HepG2 (cell line): ENCODE results near the gene CEP55. TPM values are rescaled to one million over a fixed set of nuclear protein-coding genes. Genes with fewer than 3 reads are reported as not detected.

ENCODE experiments used
- ATAC-seq: fragments of 200-7000 bp; cut with Tn5 transposase; 3 replicates; pipeline ENCODE4 v1.9.1; 2020; ENCODE audit warnings: mild to moderate bottlenecking, moderate library complexity
- BruUV-seq: library from RNA; stranded (reverse); fragments of 400-500 nt; replicated peaks from 2 replicates; lab custom pipeline; 2021; lab: Mats Ljungman, UMichigan
- CTCF ChIA-PET: fragments of 300-600 bp; formaldehyde crosslinking; extraction: SDS; loops from one replicate; lab custom pipeline; 2021; ENCODE audit warnings: low total read pairs, inconsistent platforms, low intra/inter-chr PET ratio; lab: Yijun Ruan, JAX
- POLR2A ChIA-PET: fragments of 350-600 bp; sonication (Branson Sonifier 250); formaldehyde crosslinking; loops from one replicate; lab custom pipeline; 2020; ENCODE audit warnings: antibody characterized with exemption, inconsistent platforms; lab: Yijun Ruan, JAX
- DNase-seq: peaks from one replicate; pipeline ENCODE4 v3.0.0-alpha.2; 2015; ENCODE audit warnings: low spot score
- FAIRE-seq: peaks from 3 replicates; lab custom pipeline; 2011; peaks lifted over from hg19 to GRCh38; lab: Jason Lieb, UNC
- H2AFZ ChIP-seq: one replicate; pipeline ENCODE4 v1.6.1; 2011; ENCODE audit warnings: low read length, inconsistent platforms
- H3K27ac ChIP-seq: fragments of 300-600 bp; 3 replicates; pipeline ENCODE4 v1.8.0; 2011; ENCODE audit warnings: mixed run types, mild to moderate bottlenecking, mixed read lengths, low read length, inconsistent platforms; ENCODE audit not compliant: insufficient read depth; ENCODE audit errors: extremely low read length
- H3K27me3 ChIP-seq, 2 experiments: fragments of 200-600 bp in 1 of 2; 2 replicates in 1 of 2; 3 replicates in 1 of 2; pipeline versions ENCODE4 v1.6.0 to v1.8.0; 2011; ENCODE audit warnings: low read length in 2 of 2, mild to moderate bottlenecking in 2 of 2, moderate library complexity in 2 of 2, inconsistent platforms in 1 of 2; ENCODE audit not compliant: insufficient read depth in 2 of 2, control insufficient read depth in 1 of 2
- H3K36me3 ChIP-seq, 2 experiments: fragments of 200-600 bp in 1 of 2; replicated peaks in 1 of 2; 2 replicates in 1 of 2; 3 replicates in 1 of 2; pipeline versions ENCODE4 v1.5.1 to v1.8.0; 2011; ENCODE audit warnings: low read length in 2 of 2, inconsistent platforms in 1 of 2; ENCODE audit not compliant: insufficient read depth in 2 of 2, control insufficient read depth in 1 of 2
- H3K4me1 ChIP-seq: 2 replicates; pipeline ENCODE4 v1.5.1; 2012; ENCODE audit warnings: low read length, inconsistent platforms; ENCODE audit not compliant: insufficient read depth
- H3K4me2 ChIP-seq: 2 replicates; pipeline ENCODE4 v1.6.0; 2011; ENCODE audit warnings: low read depth, low read length, inconsistent platforms
- H3K4me3 ChIP-seq, 3 experiments: fragments of 200-600 bp in 1 of 3; sonication (generic), shearing (Covaris generic) in 1 of 3; replicated peaks in 1 of 3; 2 replicates each; pipeline ENCODE4 v1.5.1; 2011 to 2016; ENCODE audit warnings: low read length in 3 of 3, inconsistent platforms in 2 of 3, low read depth in 2 of 3, mild to moderate bottlenecking in 2 of 3, control low read depth in 1 of 3, mixed read lengths in 1 of 3; ENCODE audit not compliant: insufficient read depth in 1 of 3
- H3K79me2 ChIP-seq: one replicate; pipeline ENCODE4 v1.6.1; 2011; ENCODE audit warnings: low read length, inconsistent platforms; ENCODE audit not compliant: insufficient read depth
- H3K9ac ChIP-seq: 2 replicates; pipeline ENCODE4 v1.6.0; 2011; ENCODE audit warnings: mild to moderate bottlenecking, low read depth, low read length, inconsistent platforms; ENCODE audit not compliant: insufficient read depth
- H3K9me3 ChIP-seq: 2 replicates; pipeline ENCODE4 v1.5.1; 2012; ENCODE audit warnings: mild to moderate bottlenecking, low read length
- H4K20me1 ChIP-seq: 2 replicates; pipeline ENCODE4 v1.6.0; 2011; ENCODE audit warnings: inconsistent platforms, mild to moderate bottlenecking, low read length, moderate library complexity; ENCODE audit not compliant: insufficient read depth
- AFF4 ChIP-seq: sonication (generic); formaldehyde crosslinking; IDR thresholded peaks from 2 replicates; pipeline ENCODE4 v1.4.0; 2020; ENCODE audit warnings: missing genetic modification reagents
- BRD4 ChIP-seq: sonication (generic); formaldehyde crosslinking; IDR thresholded peaks from 2 replicates; pipeline ENCODE4 v1.4.0; 2020; ENCODE audit warnings: missing genetic modification reagents
- CSRNP2 ChIP-seq: sonication (generic); formaldehyde crosslinking; conservative IDR thresholded peaks from 2 replicates; pipeline ENCODE4 v1.8.0; 2022; ENCODE audit warnings: low read depth, missing genetic modification reagents
- GRHL1 ChIP-seq: sonication (generic); formaldehyde crosslinking; conservative IDR thresholded peaks from 2 replicates; pipeline ENCODE4 v1.8.0; 2022; ENCODE audit warnings: missing genetic modification reagents
- NFATC3 ChIP-seq: sonication (generic); formaldehyde crosslinking; IDR thresholded peaks from 2 replicates; pipeline ENCODE4 v1.5.1; 2020; ENCODE audit warnings: mild to moderate bottlenecking, missing genetic modification reagents
- NONO ChIP-seq, 2 experiments: fragments of 450-650 bp in 1 of 2; sonication (generic) in 1 of 2; formaldehyde crosslinking in 1 of 2; IDR thresholded peaks in 1 of 2; conservative IDR thresholded peaks in 1 of 2; 2 replicates each; pipeline versions ENCODE4 v1.6.1 to v1.8.0; 2017 to 2022; ENCODE audit warnings: mild to moderate bottlenecking in 1 of 2, missing genetic modification reagents in 1 of 2, moderate library complexity in 1 of 2
- SATB2 ChIP-seq: sonication (generic); formaldehyde crosslinking; IDR thresholded peaks from 2 replicates; pipeline ENCODE4 v1.5.0; 2020; ENCODE audit warnings: missing genetic modification reagents
- TRIM22 ChIP-seq: fragments of 450-650 bp; IDR thresholded peaks from 2 replicates; pipeline ENCODE4 v1.6.1; 2017
- ZIK1 ChIP-seq: sonication (generic); formaldehyde crosslinking; IDR thresholded peaks from 2 replicates; pipeline ENCODE4 v1.5.0; 2020; ENCODE audit warnings: mild to moderate bottlenecking, low read depth, missing genetic modification reagents, borderline replicate concordance
- ZNF232 ChIP-seq: sonication (generic); formaldehyde crosslinking; IDR thresholded peaks from 2 replicates; pipeline ENCODE4 v1.4.0; 2020; ENCODE audit warnings: missing genetic modification reagents, borderline replicate concordance
- ZNF446 ChIP-seq: sonication (generic); formaldehyde crosslinking; IDR thresholded peaks from 2 replicates; pipeline ENCODE4 v1.5.0; 2020; ENCODE audit warnings: mild to moderate bottlenecking, missing genetic modification reagents
- ZNF512 ChIP-seq: sonication (generic); formaldehyde crosslinking; IDR thresholded peaks from 2 replicates; pipeline ENCODE4 v1.4.0; 2020; ENCODE audit warnings: mild to moderate bottlenecking, missing genetic modification reagents
- ZNF75D ChIP-seq: sonication (generic); formaldehyde crosslinking; IDR thresholded peaks from 2 replicates; pipeline ENCODE4 v1.8.1; 2023; ENCODE audit warnings: missing genetic modification reagents, mild to moderate bottlenecking, borderline replicate concordance
- ZNF775 ChIP-seq: sonication (generic); formaldehyde crosslinking; IDR thresholded peaks from 2 replicates; pipeline ENCODE4 v1.4.0; 2020; ENCODE audit warnings: missing genetic modification reagents, mild to moderate bottlenecking, moderate library complexity, borderline replicate concordance
- ZNF839 ChIP-seq: sonication (generic); formaldehyde crosslinking; IDR thresholded peaks from 2 replicates; pipeline ENCODE4 v1.4.0; 2020; ENCODE audit warnings: missing genetic modification reagents, mild to moderate bottlenecking, borderline replicate concordance
- WGBS: methylation state at CpG from one replicate; pipeline ENCODE4 v1.1.6; 2017; ENCODE audit warnings: low lambda C conversion rate; 5-methylcytosine and 5-hydroxymethylcytosine counted together
- in situ Hi-C: cut with HindIII; loops from 2 replicates; pipeline ENCODE4 v1.10.0; 2017; ENCODE audit warnings: low pct_unique_long_range_greater_than_20kb; ENCODE audit not compliant: extremely low pct_ligation_motif_present
- intact Hi-C: fragments of 100-400 bp; cut with micrococcal nuclease; formaldehyde crosslinking; loops from one replicate; pipeline ENCODE4 v1.10.0; 2022; ENCODE audit not compliant: unreplicated experiment
- polyA plus RNA-seq, 8 experiments: library from polyadenylated mRNA; depleted of rRNA in 3 of 8; stranded (reverse) in 7 of 8; unstranded in 1 of 8; fragments of >200 nt; fragmentation: Illumina TruSeq in 4 of 8; extraction: Trizol in 4 of 8; gene quantifications; 2 replicates each; pipeline versions ENCODE4 v1.2.1 to v1.2.3, GENCODE V29; 2011 to 2016; ENCODE audit warnings: low read depth in 4 of 8, missing spikeins in 1 of 8, mixed read lengths in 1 of 8; ENCODE audit not compliant: insufficient read depth in 1 of 8
- total RNA-seq, 5 experiments: library from RNA; depleted of rRNA; stranded (reverse); fragments of >200 nt; fragmentation: Illumina TruSeq; extraction: Trizol; gene quantifications; 2 replicates each; pipeline ENCODE4 v1.2.3, GENCODE V29; 2016; ENCODE audit warnings: low read depth in 1 of 5

The CEP55 gene
- total and polyA plus RNA-seq, 2 of the 13 experiments (the other 11 are each of a cell fraction or from before 2014, with no cell fraction given) = 6.5 to 17.1 TPM

GRCh38 chr10:93475227-93475626 lies 21.2 kb upstream of the CEP55 start:
- DNase-seq (no peak), ATAC-seq (no peak), FAIRE-seq (no peak)
- no peaks in the 10 kb centered on the region for H3K27me3 ChIP-seq
- H4K20me1 ChIP-seq = no peaks in the 10 kb centered on the region
- H3K4me2 ChIP-seq = no peak overlapping the region
- WGBS = 25% methylated on average over 2 of the region's 2 CpGs
- no peaks in the 10 kb centered on the region for H3K79me2 ChIP-seq
- no peaks in the 10 kb centered on the region for H3K4me1 ChIP-seq
- ChIA-PET POLR2A (no interaction called here), CTCF (no interaction called here)
- H2AFZ ChIP-seq = no peak overlapping the region
- BruUV-seq = no TSS peak
- no peaks in the 10 kb centered on the region for H3K36me3 ChIP-seq
- no peak overlapping the region for H3K9ac ChIP-seq
- no peaks in the 10 kb centered on the region for H3K9me3 ChIP-seq
- no peak overlapping the region for H3K27ac ChIP-seq
- intact Hi-C loops = no loop called here
- in situ Hi-C loops = no loop called here
- no peak overlapping the region for H3K4me3 ChIP-seq
- TF ChIP-seq ZNF232 (CRISPR knock-in tag) (no peak), NFATC3 (CRISPR knock-in tag) (no peak), TRIM22 (no peak), SATB2 (no peak), CSRNP2 (CRISPR knock-in tag) (no peak), GRHL1 (no peak), ZNF75D (CRISPR knock-in tag) (no peak), AFF4 (CRISPR knock-in tag) (no peak), BRD4 (CRISPR knock-in tag) (no peak), ZNF839 (CRISPR knock-in tag) (no peak), ZNF775 (CRISPR knock-in tag) (no peak), NONO (IDR thresholded peaks at IDR 0.05) (no peak), NONO (CRISPR knock-in tag; conservative IDR thresholded peaks at IDR 0.05) (no peak), ZIK1 (CRISPR knock-in tag) (no peak), ZNF512 (CRISPR knock-in tag) (no peak), ZNF446 (no peak)
